GM10248 (cell line): ENCODE data around the gene DPPA5.
"Not testable (repeated sequence)": the region's sequence is repeated elsewhere in the genome, so short reads cannot be mapped to it uniquely, and the experiment has no call there.

Experiments
- CTCF ChIA-PET: fragments of 300-600 bp; sonication (Branson Sonifier 250); formaldehyde crosslinking; extraction: SDS; loops from one replicate; lab custom pipeline; 2021; ENCODE audit warnings: antibody characterized with exemption; lab: Yijun Ruan, JAX
- POLR2A ChIA-PET: fragments of 350-650 bp; sonication (Branson Sonifier 250); formaldehyde crosslinking; extraction: SDS; loops from one replicate; lab custom pipeline; 2020; ENCODE audit warnings: antibody characterized with exemption; lab: Yijun Ruan, JAX
- DNase-seq: peaks from one replicate; pipeline ENCODE4 v3.0.0; 2012; ENCODE audit errors: extremely low spot score
- CTCF ChIP-seq: IDR thresholded peaks from 2 replicates; pipeline ENCODE4 v1.5.1; 2012; ENCODE audit warnings: mild to moderate bottlenecking, low read depth; ENCODE audit errors: extremely low read depth, missing control alignments, control extremely low read depth

DPPA5 gene

GRCh38 chr6:73353636-73354593 is at the start of gene DPPA5:
Gene DPPA5 (minus strand): TSS chr6:73354276. CDS start chr6:73354225, 51 bp downstream.
- ChIA-PET CTCF (interaction anchor here (1.5 to 1.6 kb wide), 2 partner anchors 25 to 27 kb away, joined by 3 to 4 read pairs; no protein-coding TSS in a partner anchor), POLR2A (no interaction called here)

GRCh38 chr6:73400656-73401055 is 46.6 kb upstream of the DPPA5 start:
- CTCF ChIA-PET: interaction anchor here (1.1 to 1.5 kb wide), 2 partner anchors 10 to 106 kb away, joined by 3 to 4 read pairs; no protein-coding TSS in a partner anchor
- no peak for DNase-seq
- POLR2A ChIA-PET: interaction anchor here (0.6 kb wide), 1 partner anchor 10 kb away, joined by 6 read pairs; no protein-coding TSS in a partner anchor
- TF ChIP-seq CTCF: no peak

More at GRCh38 chr6:73353636-73354593, at the start of gene DPPA5:
- DNase-seq: no peak
- no peak for TF ChIP-seq CTCF

- no peak for DNase-seq
- CTCF ChIA-PET: interaction anchor here (1.4 kb wide), 1 partner anchor 67 kb away, joined by 3 read pairs; no protein-coding TSS in a partner anchor
- POLR2A ChIA-PET: no interaction called here
- no peak for TF ChIP-seq CTCF
These were observed 41.8 kb upstream of the DPPA5 start for GRCh38 chr6:73395875-73396274.

GRCh38 chr6:73394577-73395354 is 40.7 kb upstream of the DPPA5 start, which contains the start of gene DDX43:
Gene DDX43 (plus strand): TSS chr6:73394828. CDS start chr6:73394906, 78 bp downstream.
- TF ChIP-seq CTCF: no peak
- DNase-seq: no peak
- POLR2A ChIA-PET: interaction anchor here (0.6 kb wide), 1 partner anchor 48 kb away, joined by 3 read pairs; no protein-coding TSS in a partner anchor
- CTCF ChIA-PET: no interaction called here

- CTCF ChIA-PET: interaction anchor here (1.3 kb wide), 1 partner anchor 108 kb away, joined by 3 read pairs; no protein-coding TSS in a partner anchor
These were observed 39.2 kb upstream of the DPPA5 start for GRCh38 chr6:73393278-73393677.

GRCh38 chr6:73392188-73392587 is 38.1 kb upstream of the DPPA5 start:
- POLR2A ChIA-PET, DNase-seq: not testable (repeated sequence)

More at GRCh38 chr6:73393278-73393677, 39.2 kb upstream of the DPPA5 start:
- no peak for DNase-seq
- no peak for TF ChIP-seq CTCF
- POLR2A ChIA-PET: no interaction called here

More at GRCh38 chr6:73392188-73392587, 38.1 kb upstream of the DPPA5 start:
- CTCF ChIA-PET: not testable (repeated sequence)
